GM21526 (cell line): Measurements from ENCODE around the gene SLC16A12.
"Not testable (repeated sequence)": the region's sequence is repeated elsewhere in the genome, so short reads cannot be mapped to it uniquely, and the experiment has no call there.

ENCODE experiments used
- ATAC-seq: cut with Tn5 transposase; IDR thresholded peaks from one replicate; pipeline ENCODE4 v1.9.1; 2021; ENCODE audit warnings: moderate library complexity; ENCODE audit not compliant: unreplicated experiment, low FRiP score

SLC16A12 gene

GRCh38 chr10:89475591-89475998 lies 59.8 kb downstream of the SLC16A12 start:
- no peak for ATAC-seq

- ATAC-seq, result no peak
These were observed 60.3 kb downstream of the SLC16A12 start for GRCh38 chr10:89475125-89475524.

- no peak for ATAC-seq
These were observed 60.9 kb downstream of the SLC16A12 start for GRCh38 chr10:89474452-89474851.

- ATAC-seq, result no peak
These were observed 64.1 kb downstream of the SLC16A12 start for GRCh38 chr10:89471110-89471809.

- ATAC-seq, result no peak
These were observed 64.8 kb downstream of the SLC16A12 start for GRCh38 chr10:89470628-89471027.

GRCh38 chr10:89469517-89469916 lies 65.9 kb downstream of the SLC16A12 start:
- no peak for ATAC-seq

GRCh38 chr10:89468191-89468965 lies 67.0 kb downstream of the SLC16A12 start:
- no peak for ATAC-seq

- no peak for ATAC-seq
These were observed 68.8 kb downstream of the SLC16A12 start for GRCh38 chr10:89466599-89467035.

GRCh38 chr10:89465196-89465595 lies 70.2 kb downstream of the SLC16A12 start:
- no peak for ATAC-seq

GRCh38 chr10:89463846-89464537 lies 71.4 kb downstream of the SLC16A12 start:
- ATAC-seq, result no peak

- no peak for ATAC-seq
These were observed 76.6 kb downstream of the SLC16A12 start for GRCh38 chr10:89458784-89459183.

- ATAC-seq, result no peak
These were observed 77.1 kb downstream of the SLC16A12 start for GRCh38 chr10:89458291-89458690.

GRCh38 chr10:89454561-89455347 lies 80.6 kb downstream of the SLC16A12 start:
- no peak for ATAC-seq

- ATAC-seq, result no peak
These were observed 83.2 kb downstream of the SLC16A12 start for GRCh38 chr10:89452193-89452592.

- ATAC-seq, result no peak
These were observed 84.5 kb downstream of the SLC16A12 start for GRCh38 chr10:89450901-89451300.

GRCh38 chr10:89444819-89445218 lies 90.6 kb downstream of the SLC16A12 start:
- not testable (repeated sequence) for ATAC-seq

- no peak for ATAC-seq
These were observed 93.1 kb downstream of the SLC16A12 start for GRCh38 chr10:89442289-89442688.

- no peak for ATAC-seq
These were observed 95.0 kb downstream of the SLC16A12 start for GRCh38 chr10:89440226-89441009.

GRCh38 chr10:89438525-89438924 lies 96.9 kb downstream of the SLC16A12 start:
- ATAC-seq, result no peak

GRCh38 chr10:89431977-89432376 lies 103.4 kb downstream of the SLC16A12 start:
- ATAC-seq, result no peak
